DND-41 (cell line): Measurements from ENCODE around the gene MAG.

ENCODE experiments used
- EZH2 ChIP-seq: IDR thresholded peaks from 3 replicates; pipeline ENCODE4 v1.6.1; 2012; ENCODE audit warnings: borderline replicate concordance, low read depth, mild to moderate bottlenecking, moderate library complexity, low read length, inconsistent platforms; ENCODE audit not compliant: severe bottlenecking
- TF ChIP-seq, protein P1 (sequence below): IDR thresholded peaks from 2 replicates; pipeline ENCODE4 v1.5.1; 2012; ENCODE audit warnings: borderline replicate concordance, low read length, moderate library complexity, mild to moderate bottlenecking; ENCODE audit not compliant: poor library complexity, severe bottlenecking; ENCODE audit errors: extremely low read depth

- TF ChIP-seq, protein P1, sequence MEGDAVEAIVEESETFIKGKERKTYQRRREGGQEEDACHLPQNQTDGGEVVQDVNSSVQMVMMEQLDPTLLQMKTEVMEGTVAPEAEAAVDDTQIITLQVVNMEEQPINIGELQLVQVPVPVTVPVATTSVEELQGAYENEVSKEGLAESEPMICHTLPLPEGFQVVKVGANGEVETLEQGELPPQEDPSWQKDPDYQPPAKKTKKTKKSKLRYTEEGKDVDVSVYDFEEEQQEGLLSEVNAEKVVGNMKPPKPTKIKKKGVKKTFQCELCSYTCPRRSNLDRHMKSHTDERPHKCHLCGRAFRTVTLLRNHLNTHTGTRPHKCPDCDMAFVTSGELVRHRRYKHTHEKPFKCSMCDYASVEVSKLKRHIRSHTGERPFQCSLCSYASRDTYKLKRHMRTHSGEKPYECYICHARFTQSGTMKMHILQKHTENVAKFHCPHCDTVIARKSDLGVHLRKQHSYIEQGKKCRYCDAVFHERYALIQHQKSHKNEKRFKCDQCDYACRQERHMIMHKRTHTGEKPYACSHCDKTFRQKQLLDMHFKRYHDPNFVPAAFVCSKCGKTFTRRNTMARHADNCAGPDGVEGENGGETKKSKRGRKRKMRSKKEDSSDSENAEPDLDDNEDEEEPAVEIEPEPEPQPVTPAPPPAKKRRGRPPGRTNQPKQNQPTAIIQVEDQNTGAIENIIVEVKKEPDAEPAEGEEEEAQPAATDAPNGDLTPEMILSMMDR: no peak
- TF ChIP-seq EZH2: no peak
Measured at GRCh38 chr19:35347171-35347929, 55.4 kb downstream of the MAG start, which contains the start of gene FFAR1.
